Endothelial cell of umbilical vein (primary cell): ENCODE measurements around the gene PYGO2. TPM values are rescaled to one million over a fixed set of nuclear protein-coding genes. Genes with fewer than 3 reads are reported as not detected.

Experiments
- BruUV-seq: library from RNA; stranded (reverse); fragments of 400-500 nt; replicated peaks from 2 replicates; lab custom pipeline; 2021; lab: Mats Ljungman, UMichigan
- CTCF ChIA-PET: fragments of 300-600, 350-600 bp; sonication (Branson Sonifier 250); formaldehyde crosslinking; loops from one replicate; lab custom pipeline; 2021; ENCODE audit warnings: antibody characterized with exemption, inconsistent platforms; lab: Charles Lee
- POLR2A ChIA-PET: fragments of 300-600, 350-600 bp; sonication (Branson Sonifier 250); formaldehyde crosslinking; loops from one replicate; lab custom pipeline; 2021; ENCODE audit warnings: antibody characterized with exemption, inconsistent platforms; lab: Charles Lee
- DNase-seq: peaks from one replicate; pipeline ENCODE4 v3.0.0-alpha.2; 2011; ENCODE audit warnings: low read depth, low spot score
- FAIRE-seq: peaks from 2 replicates; lab custom pipeline; 2011; peaks lifted over from hg19 to GRCh38; lab: Jason Lieb, UNC
- H2AFZ ChIP-seq: 2 replicates; pipeline ENCODE4 v1.6.0; 2012; ENCODE audit warnings: low read depth, low read length, control low read depth, inconsistent platforms
- H3K27ac ChIP-seq: 2 replicates; pipeline ENCODE4 v1.5.1; 2011; ENCODE audit warnings: low read depth, mild to moderate bottlenecking, control low read depth, low read length, moderate library complexity; ENCODE audit not compliant: insufficient read depth
- H3K27me3 ChIP-seq, 2 experiments: 2 replicates each; pipeline versions ENCODE4 v1.6.0 to v1.6.1; 2011; ENCODE audit warnings: low read length in 2 of 2, mixed read lengths in 1 of 2; ENCODE audit not compliant: control insufficient read depth in 2 of 2, insufficient read depth in 2 of 2
- H3K36me3 ChIP-seq, 2 experiments: 2 replicates in 1 of 2; 3 replicates in 1 of 2; pipeline ENCODE4 v1.5.1; 2011; ENCODE audit warnings: low read length in 2 of 2, mild to moderate bottlenecking in 1 of 2, moderate library complexity in 1 of 2; ENCODE audit not compliant: control insufficient read depth in 2 of 2, insufficient read depth in 2 of 2; ENCODE audit errors: extremely low read depth in 1 of 2
- H3K4me1 ChIP-seq: 3 replicates; pipeline ENCODE4 v1.5.1; 2011; ENCODE audit warnings: mild to moderate bottlenecking, low read length; ENCODE audit not compliant: control insufficient read depth, insufficient read depth; ENCODE audit errors: extremely low read depth
- H3K4me2 ChIP-seq: 2 replicates; pipeline ENCODE4 v1.6.1; 2011; ENCODE audit warnings: low read length, control low read depth, mixed read lengths; ENCODE audit not compliant: insufficient read depth
- H3K4me3 ChIP-seq, 3 experiments: fragments of 200-600 bp in 1 of 3; sonication (generic), shearing (Covaris generic) in 1 of 3; replicated peaks in 1 of 3; 2 replicates each; pipeline ENCODE4 v1.5.1; 2011 to 2016; ENCODE audit warnings: control low read depth in 3 of 3, low read length in 3 of 3, mild to moderate bottlenecking in 2 of 3, inconsistent platforms in 1 of 3, low read depth in 1 of 3, moderate library complexity in 1 of 3; ENCODE audit not compliant: insufficient read depth in 1 of 3
- H3K79me2 ChIP-seq: 2 replicates; pipeline ENCODE4 v1.6.0; 2012; ENCODE audit warnings: low read length, inconsistent platforms; ENCODE audit not compliant: control insufficient read depth, insufficient read depth
- H3K9ac ChIP-seq: replicated peaks from 2 replicates; pipeline ENCODE3; 2011; ENCODE audit warnings: low read length, control low read depth; ENCODE audit not compliant: insufficient read depth; ENCODE audit errors: extremely low read depth
- H3K9me1 ChIP-seq: replicated peaks from 3 replicates; pipeline ENCODE4 v1.6.0; 2011; ENCODE audit warnings: mild to moderate bottlenecking, low read length; ENCODE audit not compliant: control insufficient read depth, insufficient read depth; ENCODE audit errors: extremely low read depth
- H3K9me3 ChIP-seq: replicated peaks from 2 replicates; pipeline ENCODE4 v1.5.1; 2012; ENCODE audit warnings: low read length, inconsistent platforms; ENCODE audit not compliant: control insufficient read depth, insufficient read depth
- H4K20me1 ChIP-seq: replicated peaks from 2 replicates; pipeline ENCODE3; 2011; ENCODE audit warnings: mild to moderate bottlenecking, low read length; ENCODE audit not compliant: control insufficient read depth, insufficient read depth; ENCODE audit errors: extremely low read depth
- EZH2 ChIP-seq: IDR thresholded peaks from 2 replicates; pipeline ENCODE4 v1.6.1; 2012; ENCODE audit warnings: borderline replicate concordance, low read depth, mild to moderate bottlenecking, moderate library complexity, low read length, inconsistent platforms; ENCODE audit not compliant: severe bottlenecking
- FOS ChIP-seq: IDR thresholded peaks from 2 replicates; pipeline ENCODE4 v1.6.1; 2011; ENCODE audit warnings: mild to moderate bottlenecking, low read length, moderate library complexity, borderline replicate concordance; ENCODE audit not compliant: insufficient read depth
- GATA2 ChIP-seq: IDR thresholded peaks from 2 replicates; pipeline ENCODE4 v1.7.0; 2011; ENCODE audit warnings: low read depth, mild to moderate bottlenecking, moderate library complexity, mixed read lengths, low read length; ENCODE audit not compliant: insufficient read length, insufficient read depth
- JUN ChIP-seq: IDR thresholded peaks from 2 replicates; pipeline ENCODE4 v1.6.1; 2011; ENCODE audit warnings: borderline replicate concordance, low read depth; ENCODE audit not compliant: insufficient read length, insufficient read depth
- MYC ChIP-seq: IDR thresholded peaks from one replicate; pipeline ENCODE4 v1.6.1; 2011; ENCODE audit warnings: mild to moderate bottlenecking, low read depth, low read length
- POLR2A ChIP-seq: IDR thresholded peaks from 2 replicates; pipeline ENCODE4 v1.6.1; 2012; ENCODE audit warnings: low read depth, mild to moderate bottlenecking, control low read depth, low read length
- POLR2AphosphoS5 ChIP-seq: IDR thresholded peaks from 2 replicates; pipeline ENCODE4 v1.6.1; 2012; ENCODE audit warnings: low read depth, mild to moderate bottlenecking, control low read depth, low read length, moderate library complexity; ENCODE audit not compliant: insufficient read depth
- dilution Hi-C: fragments of 300-500 bp; cut with MboI; formaldehyde crosslinking; loops from one replicate; pipeline ENCODE4 v1.15.0; 2019; ENCODE audit warnings: low sequenced_read_pairs; ENCODE audit not compliant: extremely low pct_ligation_motif_present
- intact Hi-C: fragments of 100-400 bp; cut with micrococcal nuclease; formaldehyde crosslinking; loops from one replicate; pipeline ENCODE4 v1.10.0; 2022
- polyA plus RNA-seq, 4 experiments: library from polyadenylated mRNA; depleted of rRNA in 3 of 4; stranded (reverse) in 3 of 4; unstranded in 1 of 4; fragments of >200 nt; gene quantifications; 2 replicates each; pipeline versions ENCODE4 v1.2.1 to v1.2.3, GENCODE V29; 2011 to 2012; ENCODE audit warnings: missing spikeins in 1 of 4
- total RNA-seq: library from RNA; stranded (reverse); gene quantifications from 2 replicates; pipeline ENCODE4 v1.2.3, GENCODE V29; 2021
- TF ChIP-seq, protein P1 (sequence below): IDR thresholded peaks from 2 replicates; pipeline ENCODE4 v1.6.1; 2011; ENCODE audit not compliant: insufficient read depth, insufficient read length
- TF ChIP-seq, protein P2 (sequence below), 2 donors: IDR thresholded peaks; 1 replicate in 1 of 2; 2 replicates in 1 of 2; pipeline ENCODE4 v1.5.1; 2011; ENCODE audit warnings: low read length in 2 of 2, mild to moderate bottlenecking in 2 of 2, moderate library complexity in 2 of 2, control low read depth in 1 of 2, inconsistent platforms in 1 of 2, low read depth in 1 of 2; ENCODE audit not compliant: insufficient read depth in 1 of 2; ENCODE audit errors: extremely low read depth in 1 of 2

The PYGO2 gene
- total and polyA plus RNA-seq, 2 donors (not counting 3 experiments of a cell fraction or from before 2014, with no cell fraction given), result 19.3 to 21.5 TPM

DNA sequence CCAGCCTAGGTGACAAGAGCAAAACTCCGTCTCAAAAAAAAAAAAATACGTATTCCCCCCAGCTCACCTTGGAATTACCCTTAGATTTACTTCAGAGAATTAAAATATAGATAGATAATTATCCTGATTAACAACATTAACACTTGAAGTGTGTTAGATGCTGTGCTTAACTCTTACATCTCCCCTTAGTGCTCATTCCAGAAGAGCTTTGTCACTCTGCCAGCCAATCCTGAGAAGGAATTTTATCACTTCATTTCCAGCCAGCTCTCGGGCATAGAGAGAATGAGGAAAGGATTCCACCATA lies 10.6 kb upstream of the PYGO2 start:
- BruUV-seq, result no TSS peak
- no peak overlapping the region for H2AFZ ChIP-seq
- H4K20me1 ChIP-seq, result no peaks in the 10 kb centered on the region
- no peak for DNase-seq
- H3K4me1 ChIP-seq, result peaks cover 57% of the 10 kb centered on the region
- H3K4me3 ChIP-seq, result peak overlapping the region in 2 of 3 experiments; percentile 5 to 31
- dilution Hi-C loops (no loop called here), intact Hi-C loops (loop anchor here (2.0 to 10.0 kb wide), 3 partner anchors 17 to 487 kb away; partner anchors contain the start of gene EFNA1)
- peaks cover 0 to 2% of the 10 kb centered on the region in 2 experiments for H3K36me3 ChIP-seq
- H3K9me1 ChIP-seq, result no peaks in the 10 kb centered on the region
- no peaks in the 10 kb centered on the region for H3K9me3 ChIP-seq
- POLR2A ChIA-PET, result interaction anchor here (1.2 to 2.7 kb wide), 4 partner anchors 11 to 29 kb away, joined by 3 to 24 read pairs (median 4); partner anchors contain the start of genes PBXIP1 and PYGO2
- no peak for FAIRE-seq
- peaks cover 57% of the 10 kb centered on the region for H3K79me2 ChIP-seq
- peak overlapping the region; percentile 80 for H3K4me2 ChIP-seq
- H3K27me3 ChIP-seq, result no peaks in the 10 kb centered on the region
- H3K27ac ChIP-seq, result peak overlapping the region; percentile 99
- CTCF ChIA-PET, result interaction anchor here (1.0 to 8.5 kb wide), 11 partner anchors 11 to 119 kb away, joined by 3 to 81 read pairs (median 11); partner anchors contain the start of genes ADAM15, LENEP, PBXIP1 and PMVK
- TF ChIP-seq FOS (no peak), POLR2A (no peak), MYC (no peak), GATA2 (no peak), POLR2AphosphoS5 (no peak), JUN (no peak), EZH2 (no peak)
- TF ChIP-seq, protein P1, sequence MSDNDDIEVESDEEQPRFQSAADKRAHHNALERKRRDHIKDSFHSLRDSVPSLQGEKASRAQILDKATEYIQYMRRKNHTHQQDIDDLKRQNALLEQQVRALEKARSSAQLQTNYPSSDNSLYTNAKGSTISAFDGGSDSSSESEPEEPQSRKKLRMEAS, result no peak
- TF ChIP-seq, protein P2, sequence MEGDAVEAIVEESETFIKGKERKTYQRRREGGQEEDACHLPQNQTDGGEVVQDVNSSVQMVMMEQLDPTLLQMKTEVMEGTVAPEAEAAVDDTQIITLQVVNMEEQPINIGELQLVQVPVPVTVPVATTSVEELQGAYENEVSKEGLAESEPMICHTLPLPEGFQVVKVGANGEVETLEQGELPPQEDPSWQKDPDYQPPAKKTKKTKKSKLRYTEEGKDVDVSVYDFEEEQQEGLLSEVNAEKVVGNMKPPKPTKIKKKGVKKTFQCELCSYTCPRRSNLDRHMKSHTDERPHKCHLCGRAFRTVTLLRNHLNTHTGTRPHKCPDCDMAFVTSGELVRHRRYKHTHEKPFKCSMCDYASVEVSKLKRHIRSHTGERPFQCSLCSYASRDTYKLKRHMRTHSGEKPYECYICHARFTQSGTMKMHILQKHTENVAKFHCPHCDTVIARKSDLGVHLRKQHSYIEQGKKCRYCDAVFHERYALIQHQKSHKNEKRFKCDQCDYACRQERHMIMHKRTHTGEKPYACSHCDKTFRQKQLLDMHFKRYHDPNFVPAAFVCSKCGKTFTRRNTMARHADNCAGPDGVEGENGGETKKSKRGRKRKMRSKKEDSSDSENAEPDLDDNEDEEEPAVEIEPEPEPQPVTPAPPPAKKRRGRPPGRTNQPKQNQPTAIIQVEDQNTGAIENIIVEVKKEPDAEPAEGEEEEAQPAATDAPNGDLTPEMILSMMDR (IDR thresholded peaks at IDR 0.05; ENCODE audit: extremely low read depth in 1 of 2, insufficient read depth in 1 of 2, low read depth in 1 of 2, low read length in 2 of 2), result no peak
- H3K9ac ChIP-seq, result peak overlapping the region; percentile 92
